ENCODE data around the gene GRID1. TPM values are rescaled to one million over a fixed set of nuclear protein-coding genes. Genes with fewer than 3 reads are reported as not detected.

The GRID1 gene
- total RNA-seq, 1 donor from 2014 or later: 0.60 TPM

GRCh38 chr10:86226781-86227201 is 139.8 kb downstream of the GRID1 start:
- Mint-ChIP-seq H3K36me3 (ENCODE audit: low read depth) (no peaks in the 10 kb centered on the region), H3K9me3 (ENCODE audit: low read depth) (no peaks in the 10 kb centered on the region), H3K4me1 (ENCODE audit: low read depth) (peaks cover 7% of the 10 kb centered on the region), H3K27me3 (ENCODE audit: low read depth) (no peaks in the 10 kb centered on the region), H3K4me3 (ENCODE audit: unreplicated experiment) (no peak overlapping the region), H3K27ac (ENCODE audit: unreplicated experiment) (no peak overlapping the region)
- DNase-seq (ENCODE audit: low spot score): no peak
- TF ChIP-seq, protein P1, sequence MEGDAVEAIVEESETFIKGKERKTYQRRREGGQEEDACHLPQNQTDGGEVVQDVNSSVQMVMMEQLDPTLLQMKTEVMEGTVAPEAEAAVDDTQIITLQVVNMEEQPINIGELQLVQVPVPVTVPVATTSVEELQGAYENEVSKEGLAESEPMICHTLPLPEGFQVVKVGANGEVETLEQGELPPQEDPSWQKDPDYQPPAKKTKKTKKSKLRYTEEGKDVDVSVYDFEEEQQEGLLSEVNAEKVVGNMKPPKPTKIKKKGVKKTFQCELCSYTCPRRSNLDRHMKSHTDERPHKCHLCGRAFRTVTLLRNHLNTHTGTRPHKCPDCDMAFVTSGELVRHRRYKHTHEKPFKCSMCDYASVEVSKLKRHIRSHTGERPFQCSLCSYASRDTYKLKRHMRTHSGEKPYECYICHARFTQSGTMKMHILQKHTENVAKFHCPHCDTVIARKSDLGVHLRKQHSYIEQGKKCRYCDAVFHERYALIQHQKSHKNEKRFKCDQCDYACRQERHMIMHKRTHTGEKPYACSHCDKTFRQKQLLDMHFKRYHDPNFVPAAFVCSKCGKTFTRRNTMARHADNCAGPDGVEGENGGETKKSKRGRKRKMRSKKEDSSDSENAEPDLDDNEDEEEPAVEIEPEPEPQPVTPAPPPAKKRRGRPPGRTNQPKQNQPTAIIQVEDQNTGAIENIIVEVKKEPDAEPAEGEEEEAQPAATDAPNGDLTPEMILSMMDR (IDR thresholded peaks at IDR 0.05): no peak

DNA sequence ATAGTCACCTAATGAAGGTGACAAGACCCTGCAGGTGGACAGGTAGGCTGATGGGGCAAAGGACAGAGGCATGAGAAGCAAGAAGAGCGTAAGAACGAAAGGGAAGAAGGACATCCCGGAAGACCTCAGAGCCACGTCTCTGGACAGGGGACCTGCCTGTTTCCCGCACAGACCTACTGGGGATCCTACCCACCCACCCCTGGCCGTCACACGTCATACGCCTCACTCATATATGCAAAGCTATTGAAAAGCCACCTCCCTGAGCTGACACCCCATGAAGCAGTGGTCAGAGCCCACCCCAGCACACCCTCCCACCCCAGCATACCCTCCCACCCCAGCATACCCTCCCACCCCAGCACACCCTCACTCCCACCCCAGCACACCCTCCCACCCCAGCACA is 140.6 kb downstream of the GRID1 start:
- Mint-ChIP-seq H3K4me3 (ENCODE audit: unreplicated experiment) (no peak overlapping the region), H3K27me3 (ENCODE audit: low read depth) (peaks cover 5% of the 10 kb centered on the region), H3K36me3 (ENCODE audit: low read depth) (no peaks in the 10 kb centered on the region), H3K4me1 (ENCODE audit: low read depth) (peaks cover 7% of the 10 kb centered on the region), H3K9me3 (ENCODE audit: low read depth) (no peaks in the 10 kb centered on the region), H3K27ac (ENCODE audit: unreplicated experiment) (no peak overlapping the region)
- TF ChIP-seq, protein P1 (IDR thresholded peaks at IDR 0.05): no peak
- peak; percentile 56 for DNase-seq (ENCODE audit: low spot score)

GRCh38 chr10:86225103-86225782 is 141.4 kb downstream of the GRID1 start:
- no peaks in the 10 kb centered on the region for H3K36me3 Mint-ChIP-seq (ENCODE audit: low read depth)
- TF ChIP-seq, protein P1 (IDR thresholded peaks at IDR 0.05): no peak
- no peak overlapping the region for H3K4me3 Mint-ChIP-seq (ENCODE audit: unreplicated experiment)
- H3K9me3 Mint-ChIP-seq (ENCODE audit: low read depth): no peaks in the 10 kb centered on the region
- DNase-seq (ENCODE audit: low spot score): peak; percentile 46
- peaks cover 5% of the 10 kb centered on the region for H3K27me3 Mint-ChIP-seq (ENCODE audit: low read depth)
- H3K4me1 Mint-ChIP-seq (ENCODE audit: low read depth): peaks cover 7% of the 10 kb centered on the region
- H3K27ac Mint-ChIP-seq (ENCODE audit: unreplicated experiment): no peak overlapping the region

DNA sequence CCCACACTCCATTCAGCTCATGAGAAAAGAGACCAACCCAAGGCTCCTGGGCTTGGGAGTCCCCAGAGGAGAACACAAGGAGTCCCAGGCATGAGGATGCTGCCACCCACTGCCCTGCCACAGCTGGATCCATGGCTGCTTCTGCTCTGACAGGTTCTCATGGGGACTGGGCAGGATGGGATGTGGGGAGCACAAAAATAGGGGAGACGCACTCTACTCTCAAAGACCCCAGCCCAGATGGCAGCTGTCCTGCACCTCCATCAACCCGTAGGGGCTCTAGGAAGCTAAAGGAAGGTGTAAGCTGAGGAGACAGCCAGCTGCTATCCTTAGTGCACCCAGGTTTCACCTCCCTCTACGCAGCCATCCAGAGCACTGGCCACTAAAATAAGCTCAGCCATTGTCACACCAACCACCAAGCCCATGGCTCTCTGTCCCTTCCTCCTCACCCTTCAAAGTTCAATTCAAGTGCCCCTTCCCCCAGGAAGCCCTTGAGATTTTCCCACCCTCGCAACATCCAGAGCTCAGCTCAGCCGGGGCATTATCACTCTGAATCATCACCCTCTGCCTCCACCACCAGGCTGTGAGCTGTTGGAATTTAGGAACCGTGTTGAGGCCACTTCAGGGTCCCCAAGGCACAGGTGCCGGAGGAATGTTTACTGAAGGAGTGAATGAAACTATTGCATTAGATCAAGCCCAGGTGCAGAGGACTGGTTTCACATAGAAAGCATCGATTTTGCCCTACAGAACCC is 142.1 kb downstream of the GRID1 start:
- Mint-ChIP-seq H3K36me3 (ENCODE audit: low read depth) (no peaks in the 10 kb centered on the region), H3K27me3 (ENCODE audit: low read depth) (peaks cover 5% of the 10 kb centered on the region), H3K4me1 (ENCODE audit: low read depth) (peaks cover 7% of the 10 kb centered on the region), H3K9me3 (ENCODE audit: low read depth) (no peaks in the 10 kb centered on the region), H3K4me3 (ENCODE audit: unreplicated experiment) (no peak overlapping the region), H3K27ac (ENCODE audit: unreplicated experiment) (no peak overlapping the region)
- TF ChIP-seq, protein P1 (IDR thresholded peaks at IDR 0.05): no peak
- no peak for DNase-seq (ENCODE audit: low spot score)

GRCh38 chr10:86223256-86223655 is 143.3 kb downstream of the GRID1 start:
- peak; percentile 54 for DNase-seq (ENCODE audit: low spot score)
- TF ChIP-seq, protein P1 (IDR thresholded peaks at IDR 0.05): no peak
- peaks cover 7% of the 10 kb centered on the region for H3K4me1 Mint-ChIP-seq (ENCODE audit: low read depth)
- H3K4me3 Mint-ChIP-seq (ENCODE audit: unreplicated experiment): no peak overlapping the region
- H3K9me3 Mint-ChIP-seq (ENCODE audit: low read depth): no peaks in the 10 kb centered on the region
- peaks cover 5% of the 10 kb centered on the region for H3K27me3 Mint-ChIP-seq (ENCODE audit: low read depth)
- H3K36me3 Mint-ChIP-seq (ENCODE audit: low read depth): no peaks in the 10 kb centered on the region
- H3K27ac Mint-ChIP-seq (ENCODE audit: unreplicated experiment): no peak overlapping the region
